HepG2 (cell line): ENCODE results near the gene NOXA1. TPM values are rescaled to one million over a fixed set of nuclear protein-coding genes. Genes with fewer than 3 reads are reported as not detected.
A peak's percentile ranks its signal among the peaks of the same experiment; 100 is the strongest.

Source experiments
- ATAC-seq: fragments of 200-7000 bp; cut with Tn5 transposase; 3 replicates; pipeline ENCODE4 v1.9.1; 2020; ENCODE audit warnings: mild to moderate bottlenecking, moderate library complexity
- BruUV-seq: library from RNA; stranded (reverse); fragments of 400-500 nt; replicated peaks from 2 replicates; lab custom pipeline; 2021; lab: Mats Ljungman, UMichigan
- CTCF ChIA-PET: fragments of 300-600 bp; formaldehyde crosslinking; extraction: SDS; loops from one replicate; lab custom pipeline; 2021; ENCODE audit warnings: low total read pairs, inconsistent platforms, low intra/inter-chr PET ratio; lab: Yijun Ruan, JAX
- POLR2A ChIA-PET: fragments of 350-600 bp; sonication (Branson Sonifier 250); formaldehyde crosslinking; loops from one replicate; lab custom pipeline; 2020; ENCODE audit warnings: antibody characterized with exemption, inconsistent platforms; lab: Yijun Ruan, JAX
- DNase-seq: peaks from one replicate; pipeline ENCODE4 v3.0.0-alpha.2; 2015; ENCODE audit warnings: low spot score
- FAIRE-seq: peaks from 3 replicates; lab custom pipeline; 2011; peaks lifted over from hg19 to GRCh38; lab: Jason Lieb, UNC
- H2AFZ ChIP-seq: one replicate; pipeline ENCODE4 v1.6.1; 2011; ENCODE audit warnings: low read length, inconsistent platforms
- H3K27ac ChIP-seq: fragments of 300-600 bp; 3 replicates; pipeline ENCODE4 v1.8.0; 2011; ENCODE audit warnings: mixed run types, mild to moderate bottlenecking, mixed read lengths, low read length, inconsistent platforms; ENCODE audit not compliant: insufficient read depth; ENCODE audit errors: extremely low read length
- H3K27me3 ChIP-seq, 2 experiments: fragments of 200-600 bp in 1 of 2; 2 replicates in 1 of 2; 3 replicates in 1 of 2; pipeline versions ENCODE4 v1.6.0 to v1.8.0; 2011; ENCODE audit warnings: low read length in 2 of 2, mild to moderate bottlenecking in 2 of 2, moderate library complexity in 2 of 2, inconsistent platforms in 1 of 2; ENCODE audit not compliant: insufficient read depth in 2 of 2, control insufficient read depth in 1 of 2
- H3K36me3 ChIP-seq, 2 experiments: fragments of 200-600 bp in 1 of 2; replicated peaks in 1 of 2; 2 replicates in 1 of 2; 3 replicates in 1 of 2; pipeline versions ENCODE4 v1.5.1 to v1.8.0; 2011; ENCODE audit warnings: low read length in 2 of 2, inconsistent platforms in 1 of 2; ENCODE audit not compliant: insufficient read depth in 2 of 2, control insufficient read depth in 1 of 2
- H3K4me1 ChIP-seq: 2 replicates; pipeline ENCODE4 v1.5.1; 2012; ENCODE audit warnings: low read length, inconsistent platforms; ENCODE audit not compliant: insufficient read depth
- H3K4me2 ChIP-seq: 2 replicates; pipeline ENCODE4 v1.6.0; 2011; ENCODE audit warnings: low read depth, low read length, inconsistent platforms
- H3K4me3 ChIP-seq, 3 experiments: fragments of 200-600 bp in 1 of 3; sonication (generic), shearing (Covaris generic) in 1 of 3; replicated peaks in 1 of 3; 2 replicates each; pipeline ENCODE4 v1.5.1; 2011 to 2016; ENCODE audit warnings: low read length in 3 of 3, inconsistent platforms in 2 of 3, low read depth in 2 of 3, mild to moderate bottlenecking in 2 of 3, control low read depth in 1 of 3, mixed read lengths in 1 of 3; ENCODE audit not compliant: insufficient read depth in 1 of 3
- H3K79me2 ChIP-seq: one replicate; pipeline ENCODE4 v1.6.1; 2011; ENCODE audit warnings: low read length, inconsistent platforms; ENCODE audit not compliant: insufficient read depth
- H3K9ac ChIP-seq: 2 replicates; pipeline ENCODE4 v1.6.0; 2011; ENCODE audit warnings: mild to moderate bottlenecking, low read depth, low read length, inconsistent platforms; ENCODE audit not compliant: insufficient read depth
- H3K9me3 ChIP-seq: 2 replicates; pipeline ENCODE4 v1.5.1; 2012; ENCODE audit warnings: mild to moderate bottlenecking, low read length
- H4K20me1 ChIP-seq: 2 replicates; pipeline ENCODE4 v1.6.0; 2011; ENCODE audit warnings: inconsistent platforms, mild to moderate bottlenecking, low read length, moderate library complexity; ENCODE audit not compliant: insufficient read depth
- GMEB2 ChIP-seq: IDR thresholded peaks from 2 replicates; pipeline ENCODE4 v1.6.1; 2016; ENCODE audit warnings: missing biosample characterization, missing genetic modification reagents, low read depth
- SNAPC5 ChIP-seq: sonication (generic); formaldehyde crosslinking; IDR thresholded peaks from 2 replicates; pipeline ENCODE4 v1.8.1; 2023; ENCODE audit warnings: mild to moderate bottlenecking, missing genetic modification reagents, borderline replicate concordance
- TBP ChIP-seq: sonication (generic); formaldehyde crosslinking; IDR thresholded peaks from 2 replicates; pipeline ENCODE4 v1.5.0; 2020; ENCODE audit warnings: missing genetic modification reagents
- TBX2 ChIP-seq: sonication (generic); formaldehyde crosslinking; IDR thresholded peaks from 2 replicates; pipeline ENCODE4 v1.5.0; 2020; ENCODE audit warnings: missing genetic modification reagents, mild to moderate bottlenecking, borderline replicate concordance
- ZFP36 ChIP-seq: fragments of 150-350 bp; IDR thresholded peaks from 2 replicates; pipeline ENCODE4 v1.6.1; 2018; ENCODE audit warnings: borderline replicate concordance, low read length, low read depth; ENCODE audit not compliant: partially characterized antibody
- ZFP41 ChIP-seq: sonication (generic); formaldehyde crosslinking; IDR thresholded peaks from 2 replicates; pipeline ENCODE4 v1.4.0; 2020; ENCODE audit warnings: mild to moderate bottlenecking, missing genetic modification reagents, borderline replicate concordance
- ZMYM3 ChIP-seq: sonication (generic); formaldehyde crosslinking; IDR thresholded peaks from 2 replicates; pipeline ENCODE4 v1.5.1; 2020; ENCODE audit warnings: mild to moderate bottlenecking, missing genetic modification reagents
- ZNF615 ChIP-seq: sonication (generic); formaldehyde crosslinking; IDR thresholded peaks from 2 replicates; pipeline ENCODE4 v1.5.0; 2020; ENCODE audit warnings: mild to moderate bottlenecking, missing genetic modification reagents, borderline replicate concordance
- WGBS: methylation state at CpG from one replicate; pipeline ENCODE4 v1.1.6; 2017; ENCODE audit warnings: low lambda C conversion rate; 5-methylcytosine and 5-hydroxymethylcytosine counted together
- in situ Hi-C: cut with HindIII; loops from 2 replicates; pipeline ENCODE4 v1.10.0; 2017; ENCODE audit warnings: low pct_unique_long_range_greater_than_20kb; ENCODE audit not compliant: extremely low pct_ligation_motif_present
- intact Hi-C: fragments of 100-400 bp; cut with micrococcal nuclease; formaldehyde crosslinking; loops from one replicate; pipeline ENCODE4 v1.10.0; 2022; ENCODE audit not compliant: unreplicated experiment
- polyA plus RNA-seq, 8 experiments: library from polyadenylated mRNA; depleted of rRNA in 3 of 8; stranded (reverse) in 7 of 8; unstranded in 1 of 8; fragments of >200 nt; fragmentation: Illumina TruSeq in 4 of 8; extraction: Trizol in 4 of 8; gene quantifications; 2 replicates each; pipeline versions ENCODE4 v1.2.1 to v1.2.3, GENCODE V29; 2011 to 2016; ENCODE audit warnings: low read depth in 4 of 8, missing spikeins in 1 of 8, mixed read lengths in 1 of 8; ENCODE audit not compliant: insufficient read depth in 1 of 8
- total RNA-seq, 5 experiments: library from RNA; depleted of rRNA; stranded (reverse); fragments of >200 nt; fragmentation: Illumina TruSeq; extraction: Trizol; gene quantifications; 2 replicates each; pipeline ENCODE4 v1.2.3, GENCODE V29; 2016; ENCODE audit warnings: low read depth in 1 of 5

The NOXA1 gene
- total and polyA plus RNA-seq, 2 of the 13 experiments (the other 11 are each of a cell fraction or from before 2014, with no cell fraction given), result 0.78 to 1.2 TPM

GRCh38 chr9:137456864-137457405, 33.7 kb downstream of the NOXA1 start:
- CTCF ChIA-PET, result no interaction called here

More at GRCh38 chr9:137456864-137457405, 33.7 kb downstream of the NOXA1 start:
- H3K4me2 ChIP-seq, result peak overlapping the region; percentile 96
- H3K36me3 ChIP-seq, result peaks cover 12 to 36% of the 10 kb centered on the region in 2 experiments
- DNase-seq, result no peak
- no peak for FAIRE-seq
- H3K27me3 ChIP-seq, result no peaks in the 10 kb centered on the region
- POLR2A ChIA-PET, result no interaction called here
- peak overlapping the region; percentile 15 to 95 (median 95); a peak in 5 of 6 replicates for H3K4me3 ChIP-seq
- peak overlapping the region; percentile 99 for H3K27ac ChIP-seq
- no peak overlapping the region for H2AFZ ChIP-seq
- BruUV-seq, result no TSS peak
- 93% methylated on average over 10 of the region's 10 CpGs for WGBS
- H3K9me3 ChIP-seq, result no peaks in the 10 kb centered on the region
- TF ChIP-seq TBX2 (CRISPR knock-in tag) (0 out of 2 replicates have a peak, but pooled peaks have one; percentile 24), ZFP41 (CRISPR knock-in tag) (0 out of 2 replicates have a peak, but pooled peaks have one; percentile 12), ZNF615 (CRISPR knock-in tag) (no peak), TBP (CRISPR knock-in tag) (no peak), SNAPC5 (no peak), ZFP36 (peak; percentile 88), ZMYM3 (CRISPR knock-in tag) (peak; percentile 66; the same call in 1 of the 2 replicates), GMEB2 (CRISPR knock-in tag) (no peak)
- in situ Hi-C loops (no loop called here), intact Hi-C loops (no loop called here)
- no peak for ATAC-seq
- peaks cover 79% of the 10 kb centered on the region for H3K4me1 ChIP-seq
- peaks cover 11% of the 10 kb centered on the region; the same call in 1 of the 2 replicates for H4K20me1 ChIP-seq
- peaks cover 31% of the 10 kb centered on the region for H3K79me2 ChIP-seq
- H3K9ac ChIP-seq, result peak overlapping the region; percentile 70
